KG1 (cell line): ENCODE results near the gene AKAP13.
"Not testable (repeated sequence)": the region's sequence is repeated elsewhere in the genome, so short reads cannot be mapped to it uniquely, and the experiment has no call there.

Experiments used
- DNase-seq: peaks from one replicate; lab custom pipeline; 2025; lab: John Stamatoyannopoulos, UW

AKAP13 gene

GRCh38 chr15:85500060-85500708 is 119.8 kb downstream of the AKAP13 start:
- no peak for DNase-seq

- DNase-seq: no peak
Measured at GRCh38 chr15:85500729-85501128, 120.3 kb downstream of the AKAP13 start.

- no peak for DNase-seq
Measured at GRCh38 chr15:85501574-85501973, 121.2 kb downstream of the AKAP13 start.

DNA sequence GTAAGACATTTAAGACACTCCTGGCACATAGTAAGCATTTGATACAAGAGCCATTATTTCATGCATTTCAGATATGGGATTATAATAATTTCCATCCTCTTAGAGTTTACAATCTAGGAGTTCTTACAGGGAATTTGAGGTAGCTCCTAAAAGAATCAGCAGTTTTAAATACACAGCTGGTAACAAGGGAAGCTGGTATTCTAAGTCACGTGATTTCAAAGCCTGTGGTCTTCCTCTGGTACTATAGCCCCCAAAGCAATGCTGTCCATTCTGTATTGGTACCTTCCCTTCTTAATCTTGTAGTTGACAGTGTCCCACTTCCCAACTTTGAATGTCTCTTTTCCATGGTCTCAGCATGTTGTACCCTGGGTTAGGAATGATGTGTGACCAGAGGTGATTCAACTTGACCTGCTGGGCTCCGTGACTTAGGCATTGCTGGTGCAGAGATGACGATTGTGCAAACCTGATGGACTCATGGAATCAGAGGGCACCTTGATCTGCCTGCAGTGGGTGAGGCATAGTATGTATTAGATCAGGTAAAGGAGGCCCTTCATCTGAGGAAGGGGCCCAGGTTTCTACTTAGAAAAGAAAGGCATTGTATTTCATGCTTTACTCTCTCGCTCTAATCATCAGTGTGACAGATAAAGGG is 122.9 kb downstream of the AKAP13 start:
- no peak for DNase-seq

DNA sequence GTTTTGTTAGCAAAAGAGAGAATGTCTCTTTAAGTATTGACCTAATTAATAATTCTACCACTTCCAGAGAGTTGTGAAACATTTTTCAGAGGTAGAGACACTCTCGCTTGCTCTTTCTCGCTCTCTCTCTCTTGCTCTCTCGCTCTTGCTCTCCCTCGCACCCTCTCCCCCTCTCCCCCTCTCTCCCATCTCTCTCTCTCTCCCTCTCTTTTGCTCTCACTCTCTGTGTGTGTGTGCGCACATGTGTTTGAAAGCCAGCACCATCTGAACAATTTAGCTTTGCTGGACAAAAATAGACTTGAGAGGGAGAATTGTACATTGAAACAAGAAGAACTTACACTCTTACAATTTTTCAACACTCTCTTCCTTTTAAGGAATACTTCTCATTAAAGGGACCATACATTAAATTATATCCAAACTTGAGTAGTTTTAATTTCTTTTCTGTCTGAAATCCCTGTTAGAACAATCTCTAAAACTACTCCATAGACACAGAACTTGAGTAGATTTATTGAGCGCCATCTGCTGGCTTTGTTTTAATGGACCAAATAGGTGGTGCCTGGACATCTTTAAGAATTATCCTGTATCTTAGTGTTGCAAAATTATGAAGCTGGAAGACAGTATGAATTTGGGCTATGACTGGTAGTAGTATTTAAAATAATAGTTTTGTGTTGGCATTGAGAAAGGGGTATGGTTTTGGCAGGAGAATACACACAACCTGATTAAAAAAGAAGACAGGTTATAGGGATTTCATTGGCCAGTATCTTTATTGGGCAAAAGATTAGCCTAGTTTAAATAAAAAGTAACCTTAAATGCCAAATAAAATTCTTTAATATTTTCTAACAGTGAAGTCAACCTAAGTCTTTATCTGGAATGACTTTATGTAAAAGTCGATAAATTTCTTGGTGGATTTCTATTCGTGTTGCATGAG is 124.6 kb downstream of the AKAP13 start:
- peak; percentile 66 for DNase-seq

DNA sequence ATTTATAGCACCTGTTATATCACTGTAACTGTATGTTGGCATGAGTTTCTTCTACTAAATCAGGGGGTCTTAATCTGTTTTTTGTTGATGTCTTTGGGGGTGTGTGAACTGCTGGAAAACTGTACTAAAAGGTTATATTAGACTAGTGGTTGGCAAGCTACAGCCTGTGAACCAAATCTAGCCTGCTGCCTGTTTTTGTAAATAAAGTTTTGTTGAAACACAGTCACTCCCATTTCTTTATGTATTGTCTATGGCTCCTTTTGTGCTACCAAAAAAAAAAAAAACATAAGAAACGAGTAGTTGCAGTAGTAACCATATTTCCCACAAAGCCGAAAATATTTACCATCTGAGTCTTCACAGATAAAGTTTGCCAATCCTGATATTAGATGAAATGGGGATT is 126.7 kb downstream of the AKAP13 start:
- no peak for DNase-seq

- no peak for DNase-seq
Measured at GRCh38 chr15:85509973-85510372, 129.6 kb downstream of the AKAP13 start.

DNA sequence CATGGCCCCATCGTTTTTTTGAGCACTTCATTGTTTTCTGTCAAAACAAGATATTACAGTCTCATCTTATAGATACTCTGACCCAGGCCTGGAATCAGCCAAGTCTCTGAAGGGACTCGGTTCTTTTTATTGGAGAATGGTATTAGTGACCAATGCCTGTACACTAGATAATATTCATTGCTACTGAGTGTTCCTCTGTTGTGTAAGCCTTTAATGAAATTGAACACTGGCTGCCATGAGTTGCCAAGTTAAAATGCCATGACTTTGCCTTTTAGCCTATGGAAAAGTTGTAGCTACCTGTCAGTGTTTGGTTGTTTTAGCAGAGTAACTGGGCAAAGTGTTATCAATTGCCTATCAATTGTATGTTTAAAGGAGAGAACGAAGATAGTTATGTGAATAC is 134.0 kb downstream of the AKAP13 start:
- no peak for DNase-seq

DNA sequence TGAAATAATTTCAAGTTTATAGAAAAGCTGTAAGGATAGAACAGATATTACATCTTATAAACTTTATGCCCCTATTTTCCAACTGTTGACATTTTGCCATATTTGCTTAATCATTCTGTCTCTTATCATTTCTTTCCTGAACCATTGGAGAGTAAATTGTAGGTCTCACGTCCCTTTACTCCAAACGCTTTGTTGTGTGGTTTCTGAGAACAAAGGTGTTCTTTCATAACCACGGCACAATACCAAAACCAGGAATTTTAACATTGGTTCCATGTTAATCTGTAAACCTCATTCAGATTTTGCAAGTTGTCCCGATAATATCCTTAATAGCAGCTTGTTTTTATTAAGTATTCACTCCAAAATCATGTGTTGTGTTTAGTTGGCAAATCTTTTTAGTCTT is 134.8 kb downstream of the AKAP13 start:
- DNase-seq: no peak

DNA sequence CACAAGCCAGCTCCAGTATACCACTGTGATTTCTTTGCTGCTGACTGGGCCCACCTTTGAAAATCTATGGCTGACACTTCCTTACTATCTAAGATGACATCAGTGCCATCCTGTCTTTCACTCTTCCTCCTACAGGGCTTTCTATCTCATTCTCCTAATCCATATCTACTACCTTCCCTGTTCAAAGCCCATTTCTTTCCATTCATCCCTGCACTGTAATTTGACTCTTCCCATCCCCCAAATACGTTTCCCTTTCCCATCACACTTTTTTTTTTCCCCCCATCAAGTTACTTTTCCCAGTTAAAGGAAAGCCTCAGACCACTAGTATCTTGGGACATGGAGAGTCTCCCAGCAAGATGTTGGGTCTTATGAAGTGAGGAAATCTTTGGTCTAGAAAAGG is 136.7 kb downstream of the AKAP13 start:
- no peak for DNase-seq

- no peak for DNase-seq
Measured at GRCh38 chr15:85518979-85519761, 138.8 kb downstream of the AKAP13 start.

- no peak for DNase-seq
Measured at GRCh38 chr15:85520650-85521049, 140.2 kb downstream of the AKAP13 start.

DNA sequence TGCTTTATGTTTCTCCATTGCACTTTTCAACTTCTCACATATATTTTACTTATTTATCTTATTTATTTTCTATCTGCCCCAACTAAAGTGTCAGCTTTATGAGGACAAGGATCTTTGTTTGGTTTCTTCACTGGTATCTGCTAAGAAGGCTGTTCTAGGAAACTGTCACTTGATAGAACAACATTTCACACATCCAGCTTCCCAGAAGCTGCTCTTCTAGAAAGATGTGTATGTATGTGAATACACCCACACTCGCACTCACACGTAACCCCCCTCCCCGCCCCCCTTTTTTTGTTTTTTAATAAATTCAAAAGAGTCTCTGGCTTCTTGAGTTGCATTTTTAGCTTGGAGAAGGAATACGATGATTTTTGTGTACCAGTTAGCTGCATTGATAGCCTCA is 143.1 kb downstream of the AKAP13 start:
- DNase-seq: no peak

GRCh38 chr15:85525755-85526154 is 145.4 kb downstream of the AKAP13 start:
- DNase-seq: no peak

DNA sequence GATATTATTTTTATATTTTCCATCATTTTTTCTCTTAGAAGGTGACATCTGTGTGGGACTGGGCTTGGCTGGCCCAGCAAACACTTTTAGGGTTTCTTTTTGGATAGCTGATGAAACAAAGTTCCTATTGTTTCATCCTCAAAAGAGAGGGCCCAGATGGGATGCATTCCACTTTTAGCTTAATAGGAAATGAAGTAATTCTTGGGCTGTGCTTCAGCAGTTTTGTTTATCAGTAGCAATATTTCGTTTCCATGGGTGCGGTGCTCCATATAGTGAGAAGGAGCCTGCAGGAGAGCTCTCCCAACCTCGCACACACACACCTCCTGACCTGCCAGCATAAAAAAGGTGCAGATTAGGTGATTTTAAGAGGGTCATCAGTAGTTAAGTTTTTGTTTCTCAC is 147.5 kb downstream of the AKAP13 start:
- DNase-seq: no peak

- no peak for DNase-seq
Measured at GRCh38 chr15:85530079-85530478, 149.7 kb downstream of the AKAP13 start.

DNA sequence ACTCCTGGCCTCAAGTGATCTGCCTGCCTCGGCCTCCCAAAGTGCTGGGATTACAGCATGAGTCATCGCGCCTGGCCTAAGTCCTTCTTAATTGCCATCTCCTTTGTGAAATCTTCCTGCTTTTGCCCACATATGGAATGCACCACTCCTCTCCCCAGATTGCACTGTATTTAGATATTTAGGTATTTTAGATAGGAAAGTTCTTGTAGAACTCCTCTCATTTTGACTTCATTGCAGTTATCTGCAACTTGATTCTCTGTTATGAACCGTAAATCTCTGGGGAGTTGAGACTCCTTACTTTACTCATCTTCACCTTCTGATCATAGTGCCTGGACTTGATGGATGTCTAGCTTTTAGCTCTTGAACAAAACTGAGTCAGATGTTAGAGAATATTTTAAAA is 150.7 kb downstream of the AKAP13 start:
- no peak for DNase-seq

DNA sequence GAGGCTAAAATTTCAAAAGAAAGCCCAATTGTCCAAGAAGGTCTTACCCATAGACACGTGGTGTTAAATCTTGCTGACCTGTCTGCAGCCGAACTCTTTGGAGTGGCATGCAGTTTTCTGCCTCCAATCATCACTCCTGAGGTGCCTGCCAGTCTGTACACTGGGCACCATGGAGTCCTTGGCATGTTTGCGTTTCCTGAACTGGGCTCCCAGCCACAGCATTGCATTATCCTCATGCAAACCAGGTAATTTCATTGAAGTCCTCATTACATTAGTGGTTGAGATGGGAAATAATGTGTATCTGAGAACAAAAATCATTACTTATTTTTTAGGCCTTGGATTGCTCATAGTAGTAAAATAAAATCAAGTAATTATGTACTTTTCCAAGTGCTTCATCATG is 152.3 kb downstream of the AKAP13 start:
- DNase-seq: no peak

DNA sequence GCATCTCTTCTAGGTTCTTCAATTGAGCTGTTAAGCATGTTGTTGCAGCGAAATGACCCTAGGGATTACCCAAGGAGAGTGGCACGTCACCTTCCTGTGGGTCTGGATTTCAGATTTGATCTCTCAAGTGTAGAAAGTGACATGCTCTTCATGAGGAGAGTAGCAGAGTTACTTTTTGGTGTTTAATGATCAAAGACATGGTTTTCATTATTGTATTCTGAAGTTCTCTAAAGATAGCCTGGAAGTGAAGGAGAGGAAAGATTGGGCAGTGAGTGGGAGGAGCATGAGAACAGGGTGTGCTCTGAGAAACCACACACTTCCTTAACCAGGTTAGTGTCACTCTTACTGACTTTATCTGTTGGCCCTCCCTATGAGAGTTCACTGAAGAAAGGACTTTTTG is 153.6 kb downstream of the AKAP13 start:
- DNase-seq: no peak

GRCh38 chr15:85535533-85536330 is 155.3 kb downstream of the AKAP13 start:
- not testable (repeated sequence) for DNase-seq

GRCh38 chr15:85536341-85536740 is 155.9 kb downstream of the AKAP13 start:
- no peak for DNase-seq
